ENCODE results near the gene CTIF. TPM values are rescaled to one million over a fixed set of nuclear protein-coding genes. Genes with fewer than 3 reads are reported as not detected.

Gene CTIF
- total RNA-seq, 1 experiment from 2014 or later: 26.5 TPM

- Histone ChIP-seq H3K4me3 (ENCODE audit: low read depth in 2 of 2, low read length in 2 of 2) (no peak overlapping the region), H3K27ac (ENCODE audit: low read length) (no peak overlapping the region), H3K27me3 (ENCODE audit: control insufficient read depth, insufficient read depth, low read length) (no peaks in the 10 kb centered on the region), H3K9me3 (ENCODE audit: control insufficient read depth, insufficient read depth, low read depth, low read length) (no peaks in the 10 kb centered on the region), H3K4me1 (ENCODE audit: control insufficient read depth, insufficient read depth, low read length) (peaks cover 9% of the 10 kb centered on the region), H3K36me3 (ENCODE audit: control insufficient read depth, insufficient read depth, low read length) (no peaks in the 10 kb centered on the region)
- POLR2A ChIA-PET: no interaction called here
- ATAC-seq (no peak), DNase-seq (ENCODE audit: low read depth, low spot score) (no peak)
- in situ Hi-C loops (cut with HindIII; ENCODE audit: low pct_unique_long_range_greater_than_20kb, low sequenced_read_pairs): no loop called here
- no TSS peak for BruUV-seq (replicated peaks)
- TF ChIP-seq POLR2AphosphoS5 (IDR thresholded peaks at IDR 0.05; ENCODE audit: low read depth, low read length): no peak
- no peak for TF ChIP-seq REST (IDR thresholded peaks at IDR 0.05; ENCODE audit: insufficient read depth in 1 of 2, low read depth in 2 of 2, low read length in 1 of 2)
- no peak for TF ChIP-seq TCF7L2 (IDR thresholded peaks at IDR 0.05; ENCODE audit: low read depth, low read length)
- no peak for TF ChIP-seq SIN3A (IDR thresholded peaks at IDR 0.05; ENCODE audit: borderline replicate concordance, insufficient read depth, low read depth, low read length)
- intact Hi-C loops (cut with micrococcal nuclease; ENCODE audit: unreplicated experiment): no loop called here
- CTCF ChIA-PET: no interaction called here
Observed at GRCh38 chr18:48659188-48660009, 120.6 kb downstream of the CTIF start.

- H3K9me3 ChIP-seq (ENCODE audit: control insufficient read depth, insufficient read depth, low read depth, low read length): no peaks in the 10 kb centered on the region
- H3K27me3 ChIP-seq (ENCODE audit: control insufficient read depth, insufficient read depth, low read length): no peaks in the 10 kb centered on the region
- ATAC-seq (no peak), DNase-seq (ENCODE audit: low read depth, low spot score) (no peak)
- peaks cover 9% of the 10 kb centered on the region for H3K4me1 ChIP-seq (ENCODE audit: control insufficient read depth, insufficient read depth, low read length)
- intact Hi-C loops (cut with micrococcal nuclease; ENCODE audit: unreplicated experiment): no loop called here
- TF ChIP-seq POLR2AphosphoS5 (IDR thresholded peaks at IDR 0.05; ENCODE audit: low read depth, low read length) (no peak), TCF7L2 (IDR thresholded peaks at IDR 0.05; ENCODE audit: low read depth, low read length) (no peak), REST (IDR thresholded peaks at IDR 0.05; ENCODE audit: insufficient read depth in 1 of 2, low read depth in 2 of 2, low read length in 1 of 2) (no peak), CTCF (IDR thresholded peaks at IDR 0.05) (no peak), SIN3A (IDR thresholded peaks at IDR 0.05; ENCODE audit: borderline replicate concordance, insufficient read depth, low read depth, low read length) (no peak)
- no peak overlapping the region for H3K27ac ChIP-seq (ENCODE audit: low read length)
- CTCF ChIA-PET: no interaction called here
- H3K36me3 ChIP-seq (ENCODE audit: control insufficient read depth, insufficient read depth, low read length): no peaks in the 10 kb centered on the region
- POLR2A ChIA-PET: interaction anchor here (0.6 kb wide), 1 partner anchor 56 kb away, joined by 3 read pairs; no protein-coding TSS in a partner anchor
- in situ Hi-C loops (cut with HindIII; ENCODE audit: low pct_unique_long_range_greater_than_20kb, low sequenced_read_pairs): no loop called here
- BruUV-seq (replicated peaks): no TSS peak
- no peak overlapping the region for H3K4me3 ChIP-seq (ENCODE audit: low read depth in 2 of 2, low read length in 2 of 2)
Observed at GRCh38 chr18:48660346-48661228, 121.8 kb downstream of the CTIF start.
